Fibroblast of upper back skin (primary cell): ENCODE results near the gene GULP1.
"Not testable (repeated sequence)": the region's sequence is repeated elsewhere in the genome, so short reads cannot be mapped to it uniquely, and the experiment has no call there.

Experiments used
- DNase-seq: peaks from one replicate; pipeline ENCODE4 v3.0.0-alpha.2; 2013

The GULP1 gene

DNA sequence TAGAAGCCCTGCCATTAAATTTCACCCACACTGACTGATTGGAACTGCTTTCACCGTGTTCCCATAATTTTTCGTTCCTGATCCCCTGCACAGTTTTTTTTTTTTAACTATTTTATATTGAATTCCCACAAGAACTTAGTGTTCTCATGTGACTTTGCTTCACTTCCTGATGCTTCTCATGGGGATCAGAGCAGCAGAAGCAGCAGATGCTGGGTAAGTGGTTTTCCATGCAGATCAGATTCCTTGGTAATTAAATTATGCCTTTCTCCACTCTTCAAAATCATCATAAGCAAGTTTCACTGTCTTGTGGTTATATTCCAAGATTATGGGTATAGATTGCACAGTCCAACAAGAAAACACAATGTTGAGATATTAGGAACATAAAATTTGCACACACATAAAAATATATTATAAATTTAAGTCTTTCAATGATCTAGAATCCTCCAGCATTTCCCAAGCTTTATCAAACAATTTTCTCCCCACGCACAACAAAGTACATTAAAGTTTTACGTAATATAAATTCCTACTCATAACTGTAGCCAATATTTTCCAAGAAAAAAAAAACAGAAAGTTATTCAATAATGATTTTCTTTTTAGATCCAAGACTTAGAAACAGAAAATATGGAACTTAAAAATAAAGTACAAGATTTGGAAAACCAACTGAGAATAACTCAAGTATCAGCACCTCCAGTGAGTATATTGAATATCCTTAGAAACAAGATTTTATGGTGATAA is 277.9 kb downstream of the GULP1 start:
- DNase-seq: no peak

GRCh38 chr2:188570370-188570769 is 278.7 kb downstream of the GULP1 start:
- DNase-seq: peak; percentile 54

GRCh38 chr2:188571543-188572303 is 280.0 kb downstream of the GULP1 start:
- no peak for DNase-seq

GRCh38 chr2:188572592-188572991 is 280.9 kb downstream of the GULP1 start:
- DNase-seq: no peak

GRCh38 chr2:188573453-188573852 is 281.8 kb downstream of the GULP1 start:
- DNase-seq: peak; percentile 11

GRCh38 chr2:188576006-188576405 is 284.3 kb downstream of the GULP1 start:
- no peak for DNase-seq

DNA sequence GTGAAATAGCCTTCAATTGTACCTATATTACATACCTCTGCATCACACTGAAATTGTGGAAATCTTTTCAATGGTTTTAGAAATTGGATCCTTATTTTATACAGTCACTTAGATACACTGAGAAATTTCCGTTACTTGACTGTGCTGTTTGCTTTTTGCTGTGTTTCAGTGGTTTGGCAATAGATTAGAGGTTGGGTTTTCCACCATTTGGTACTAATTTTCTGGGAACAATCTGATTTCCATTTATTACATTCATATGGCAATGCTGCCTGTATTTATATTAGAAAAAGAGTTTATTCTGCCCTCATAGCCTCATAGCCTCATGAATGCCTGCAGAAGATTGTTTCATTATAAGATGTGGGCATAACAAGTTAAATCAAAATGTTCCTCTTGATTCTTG is 285.0 kb downstream of the GULP1 start:
- DNase-seq: peak; percentile 74

- no peak for DNase-seq
Measured at GRCh38 chr2:188577231-188577630, 285.6 kb downstream of the GULP1 start.

DNA sequence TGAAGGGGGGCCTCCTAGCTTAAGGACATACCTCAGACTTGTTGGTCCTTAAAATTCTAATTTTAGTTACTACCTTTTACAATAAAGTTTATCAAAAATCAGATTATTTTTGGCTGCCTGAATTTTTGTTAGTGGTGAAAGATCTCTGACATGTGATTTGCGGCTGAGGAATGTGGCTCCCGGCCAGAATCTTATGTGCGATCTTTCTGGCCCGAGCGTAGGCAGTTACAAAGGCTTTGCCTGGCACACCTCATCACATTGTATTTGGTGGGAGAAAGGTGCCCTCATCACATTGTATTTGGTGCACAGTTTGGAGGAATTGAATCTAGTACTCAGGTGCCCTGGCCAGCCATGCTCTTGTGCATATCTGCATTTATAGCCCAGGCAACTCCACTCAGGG is 289.1 kb downstream of the GULP1 start:
- DNase-seq: peak; percentile 19

DNA sequence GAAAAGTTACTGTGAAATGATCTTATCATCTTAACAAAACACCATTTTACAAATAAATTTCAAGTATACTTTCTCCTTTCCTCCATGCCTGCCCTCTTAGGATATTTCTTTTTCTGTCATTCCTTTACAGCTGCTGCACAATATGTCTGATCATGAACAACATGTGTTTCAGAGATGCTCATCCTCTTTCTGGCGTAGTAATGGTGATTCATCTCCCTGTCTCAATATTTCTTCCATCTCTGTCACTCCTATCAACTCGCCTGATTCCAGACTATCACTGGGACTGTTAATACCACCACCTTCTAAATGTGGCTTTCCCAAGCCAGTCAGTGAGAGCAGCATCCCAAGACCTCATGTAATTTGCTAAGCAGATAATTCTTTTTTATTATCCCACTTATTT is 290.5 kb downstream of the GULP1 start:
- peak; percentile 45 for DNase-seq

DNA sequence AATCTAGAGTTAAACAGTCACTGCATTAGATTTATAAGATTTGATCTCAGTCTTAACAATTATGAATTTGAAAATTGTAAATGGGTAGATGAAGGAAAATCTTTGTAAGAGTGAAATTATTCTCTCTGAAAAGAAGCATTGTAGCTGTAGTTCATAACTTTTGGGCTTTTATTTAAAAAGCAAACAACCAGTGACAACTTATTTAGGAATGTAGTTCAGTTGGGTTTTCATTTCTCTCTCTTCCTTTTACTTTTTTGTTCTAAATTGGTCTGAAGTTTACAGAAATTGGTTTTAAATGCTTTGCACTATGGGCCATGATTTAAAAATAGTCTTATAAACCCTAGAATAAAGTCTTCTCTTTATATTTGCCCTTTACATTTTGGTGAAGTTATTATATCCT is 296.6 kb downstream of the GULP1 start:
- no peak for DNase-seq

DNA sequence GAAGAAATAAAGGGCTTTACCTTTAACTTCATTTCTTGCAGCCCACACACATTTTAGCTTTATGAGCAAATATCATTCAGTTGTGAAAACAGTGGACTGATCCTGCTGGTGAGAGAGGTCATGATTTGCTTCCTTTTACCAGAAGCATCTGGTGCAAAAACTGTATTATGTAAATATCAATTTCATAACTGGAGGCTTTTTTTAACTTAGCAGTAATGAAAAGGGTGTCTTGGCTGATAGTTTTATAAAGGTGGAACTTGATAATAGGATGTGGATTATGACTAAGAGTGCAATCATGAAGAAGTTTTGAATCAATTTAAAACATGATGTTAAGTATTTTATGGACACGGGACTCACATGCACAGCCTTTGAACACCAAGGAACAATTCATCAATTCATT is 304.4 kb downstream of the GULP1 start:
- DNase-seq: no peak

DNA sequence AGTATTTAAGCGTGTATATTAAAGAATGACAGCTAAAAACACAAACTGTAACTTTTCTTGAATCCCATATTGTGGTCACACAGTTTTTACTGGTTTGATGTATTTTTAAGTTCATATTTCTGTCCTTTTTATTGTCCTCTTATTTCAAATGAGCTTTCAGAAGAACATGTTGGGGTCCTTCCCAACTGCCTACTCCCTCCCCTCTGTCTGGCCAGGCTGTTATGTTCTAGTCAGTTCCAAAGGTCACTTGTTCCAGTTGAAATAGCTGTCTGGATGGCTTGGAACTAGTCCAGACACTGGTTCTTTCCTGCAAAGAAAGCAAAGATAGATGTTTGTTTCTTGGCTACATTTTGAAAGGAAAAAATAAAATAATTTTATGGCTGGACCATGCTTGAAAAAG is 306.9 kb downstream of the GULP1 start:
- DNase-seq: peak; percentile 28

GRCh38 chr2:188599140-188599539 is 307.5 kb downstream of the GULP1 start:
- DNase-seq: no peak

DNA sequence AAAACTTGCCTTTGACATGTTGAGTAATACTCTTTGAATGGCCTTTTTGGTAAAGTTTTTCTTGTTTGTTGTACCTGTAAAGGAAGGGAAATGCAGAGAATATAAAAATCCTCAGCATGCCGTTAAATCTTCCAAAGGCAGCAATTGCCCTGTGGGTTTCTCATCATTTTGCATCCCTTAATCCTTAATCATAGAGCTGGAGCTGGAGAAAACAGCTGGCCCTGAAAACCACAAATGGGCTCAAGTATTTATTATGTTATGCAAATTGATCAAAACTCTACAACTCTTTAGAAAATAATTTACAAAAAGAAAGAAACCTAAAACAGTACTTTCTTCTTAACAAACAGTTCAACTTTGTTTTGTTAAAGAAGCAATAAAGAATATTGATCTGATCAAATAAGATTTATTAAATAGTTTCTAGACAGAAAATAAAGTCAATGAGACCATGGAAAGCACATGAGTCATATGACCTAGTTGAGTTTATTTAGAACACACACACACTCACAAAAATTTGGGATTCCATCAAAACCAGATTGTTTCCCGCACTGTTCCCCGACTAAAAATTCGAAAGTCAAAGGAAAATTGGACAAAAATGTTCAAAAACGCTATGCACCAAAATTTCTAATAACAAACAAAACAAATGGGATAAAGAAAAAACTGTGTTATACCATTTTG is 309.0 kb downstream of the GULP1 start:
- peak; percentile 76 for DNase-seq

DNA sequence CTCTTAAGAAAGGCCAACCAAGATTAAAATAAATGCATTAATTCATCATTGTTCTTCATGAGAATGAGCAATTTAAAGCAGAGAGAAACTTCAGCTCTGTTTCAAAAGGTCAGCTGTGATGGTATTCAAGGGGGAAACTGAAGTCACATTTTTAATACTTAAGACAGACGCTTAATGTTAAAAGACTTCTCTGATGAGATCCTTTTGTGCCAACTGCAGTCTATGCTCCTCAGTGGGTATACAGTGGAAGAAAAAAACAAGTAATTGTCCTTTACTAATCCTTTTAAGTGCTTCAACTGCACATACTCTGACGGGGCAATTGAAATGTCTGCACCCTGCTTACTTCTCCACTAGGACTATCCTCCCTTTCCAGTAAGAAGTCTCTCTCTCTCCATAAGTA is 309.7 kb downstream of the GULP1 start:
- no peak for DNase-seq

- peak; percentile 90 for DNase-seq
Measured at GRCh38 chr2:188601927-188602326, 310.3 kb downstream of the GULP1 start.

DNA sequence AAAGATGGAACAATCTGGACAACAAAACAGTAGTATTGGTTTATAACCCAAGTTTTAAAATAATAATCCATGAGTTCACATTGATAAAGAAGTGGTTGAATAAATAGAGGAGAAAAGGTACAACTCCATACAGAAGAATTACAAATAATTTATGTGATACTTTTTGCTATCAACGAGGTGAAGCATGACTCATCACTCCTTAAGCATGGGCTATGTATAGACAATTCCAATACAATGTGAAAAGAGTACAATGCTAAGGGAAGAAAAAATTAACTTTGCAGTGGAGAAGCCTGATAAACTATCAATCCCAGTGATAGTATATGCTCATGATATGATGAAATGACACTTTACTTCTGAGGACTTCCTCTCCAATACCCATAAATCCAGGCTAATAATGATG is 312.9 kb downstream of the GULP1 start:
- DNase-seq: no peak

DNA sequence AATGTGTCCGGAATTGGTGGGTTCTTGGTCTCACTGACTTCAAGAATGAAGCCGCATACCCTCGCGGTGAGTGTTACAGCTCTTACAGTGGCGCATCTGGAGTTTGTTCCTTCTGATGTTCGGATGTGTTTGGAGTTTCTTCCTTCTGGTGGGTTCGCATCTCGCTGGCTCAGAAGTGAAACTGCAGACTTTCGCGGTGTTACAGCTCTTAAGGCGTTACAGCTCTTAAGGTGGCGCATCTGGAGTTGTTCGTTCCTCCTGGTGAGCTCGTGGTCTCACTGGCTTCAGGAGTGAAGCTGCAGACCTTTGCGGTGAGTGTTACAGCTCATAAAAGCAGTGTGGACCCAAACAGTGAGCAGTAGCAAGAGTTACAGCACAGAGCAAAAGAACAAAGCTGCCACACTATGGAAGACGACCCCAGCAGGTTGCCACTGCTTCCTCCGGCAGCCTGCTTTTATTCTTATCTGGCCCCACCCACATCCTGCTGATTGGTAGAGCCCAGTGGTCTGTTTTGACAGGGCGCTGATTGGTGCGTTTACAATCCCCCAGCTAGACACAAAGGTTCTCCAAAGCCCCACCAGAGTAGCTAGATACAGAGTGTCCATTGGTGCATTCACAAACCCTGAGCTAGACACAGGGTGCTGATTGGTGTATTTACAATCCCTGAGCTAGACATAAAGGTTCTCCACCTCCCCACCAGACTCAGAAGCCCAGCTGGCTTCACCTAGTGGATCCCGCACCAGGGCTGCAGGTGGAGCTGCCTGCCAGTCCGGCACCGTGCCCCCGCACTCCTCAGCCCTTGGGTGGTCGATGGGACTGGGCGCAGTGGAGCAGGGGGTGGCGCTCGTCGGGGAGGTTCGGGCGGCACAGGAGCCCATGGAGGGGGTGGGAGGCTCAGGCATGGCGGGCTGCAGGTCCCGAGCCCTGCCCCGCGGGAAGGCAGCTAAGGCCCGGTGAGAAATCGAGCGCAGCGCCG is 314.2 kb downstream of the GULP1 start:
- not testable (repeated sequence) for DNase-seq

GRCh38 chr2:188606596-188606995 is 314.9 kb downstream of the GULP1 start:
- not testable (repeated sequence) for DNase-seq

GRCh38 chr2:188607501-188607900 is 315.8 kb downstream of the GULP1 start:
- peak; percentile 33 for DNase-seq

GRCh38 chr2:188609321-188610049 is 317.8 kb downstream of the GULP1 start:
- peak; percentile 81 for DNase-seq
